Mesothelial cell of epicardium (in vitro differentiated cells): Measurements from ENCODE around the gene LTB4R2. TPM values are rescaled to one million over a fixed set of nuclear protein-coding genes. Genes with fewer than 3 reads are reported as not detected.

Source experiments
- DNase-seq, 2 experiments: peaks; one replicate each; pipeline ENCODE4 v3.0.0; 2021; ENCODE audit warnings: low spot score in 2 of 2; ENCODE audit not compliant: unreplicated experiment in 2 of 2
- H3K27ac Mint-ChIP-seq: 2 replicates; pipeline ENCODE4 v1.8.0; 2021; ENCODE audit warnings: mixed read lengths
- H3K27me3 Mint-ChIP-seq: 2 replicates; pipeline ENCODE4 v1.8.0; 2021; ENCODE audit warnings: low read depth, mixed read lengths
- H3K36me3 Mint-ChIP-seq: 2 replicates; pipeline ENCODE4 v1.8.0; 2021; ENCODE audit warnings: mixed read lengths
- H3K4me1 Mint-ChIP-seq: 2 replicates; pipeline ENCODE4 v1.8.0; 2021; ENCODE audit warnings: mixed read lengths
- H3K4me3 Mint-ChIP-seq: 2 replicates; pipeline ENCODE4 v1.8.0; 2021; ENCODE audit warnings: mild to moderate bottlenecking, moderate library complexity, mixed read lengths
- H3K9me3 Mint-ChIP-seq: 2 replicates; pipeline ENCODE4 v1.8.0; 2021; ENCODE audit warnings: mixed read lengths
- total RNA-seq: library from RNA; stranded (reverse); gene quantifications from 3 replicates; pipeline ENCODE4 v1.2.1, GENCODE V29; 2021
- TF ChIP-seq, protein P1 (sequence below): fragments of 200-600 bp; sonication (generic); IDR thresholded peaks from one replicate; pipeline ENCODE4 v1.5.0; 2021; ENCODE audit warnings: antibody characterized with exemption; ENCODE audit not compliant: unreplicated experiment

The LTB4R2 gene
- total RNA-seq, 1 donor from 2014 or later: 14.9 TPM

DNA sequence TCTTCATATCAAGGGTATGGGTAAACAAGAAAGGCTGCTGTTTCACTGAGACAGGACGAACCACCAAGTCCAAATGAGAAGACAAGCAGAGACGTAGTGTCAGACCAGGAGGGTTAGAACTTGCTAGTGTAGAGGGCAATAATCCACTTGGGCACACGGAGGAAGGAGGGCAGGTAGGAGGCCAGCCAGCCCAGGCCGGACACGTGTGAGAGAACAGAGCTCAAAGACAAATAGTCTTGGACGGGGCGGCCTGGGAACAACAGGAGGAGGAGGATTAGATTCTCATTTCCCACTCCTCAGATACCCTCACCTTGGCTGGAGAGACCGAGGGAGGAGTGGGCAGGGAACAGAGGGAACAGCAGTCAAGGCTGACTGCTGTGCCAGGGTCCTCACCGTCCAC, 19.2 kb upstream of the LTB4R2 start:
- no peaks in the 10 kb centered on the region for H3K27me3 Mint-ChIP-seq
- peaks cover 5% of the 10 kb centered on the region for H3K4me1 Mint-ChIP-seq
- H3K4me3 Mint-ChIP-seq: no peak overlapping the region
- TF ChIP-seq, protein P1, sequence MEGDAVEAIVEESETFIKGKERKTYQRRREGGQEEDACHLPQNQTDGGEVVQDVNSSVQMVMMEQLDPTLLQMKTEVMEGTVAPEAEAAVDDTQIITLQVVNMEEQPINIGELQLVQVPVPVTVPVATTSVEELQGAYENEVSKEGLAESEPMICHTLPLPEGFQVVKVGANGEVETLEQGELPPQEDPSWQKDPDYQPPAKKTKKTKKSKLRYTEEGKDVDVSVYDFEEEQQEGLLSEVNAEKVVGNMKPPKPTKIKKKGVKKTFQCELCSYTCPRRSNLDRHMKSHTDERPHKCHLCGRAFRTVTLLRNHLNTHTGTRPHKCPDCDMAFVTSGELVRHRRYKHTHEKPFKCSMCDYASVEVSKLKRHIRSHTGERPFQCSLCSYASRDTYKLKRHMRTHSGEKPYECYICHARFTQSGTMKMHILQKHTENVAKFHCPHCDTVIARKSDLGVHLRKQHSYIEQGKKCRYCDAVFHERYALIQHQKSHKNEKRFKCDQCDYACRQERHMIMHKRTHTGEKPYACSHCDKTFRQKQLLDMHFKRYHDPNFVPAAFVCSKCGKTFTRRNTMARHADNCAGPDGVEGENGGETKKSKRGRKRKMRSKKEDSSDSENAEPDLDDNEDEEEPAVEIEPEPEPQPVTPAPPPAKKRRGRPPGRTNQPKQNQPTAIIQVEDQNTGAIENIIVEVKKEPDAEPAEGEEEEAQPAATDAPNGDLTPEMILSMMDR: no peak
- no peak overlapping the region for H3K27ac Mint-ChIP-seq
- H3K9me3 Mint-ChIP-seq: no peaks in the 10 kb centered on the region
- DNase-seq: no peak
- peaks cover 9% of the 10 kb centered on the region for H3K36me3 Mint-ChIP-seq

DNA sequence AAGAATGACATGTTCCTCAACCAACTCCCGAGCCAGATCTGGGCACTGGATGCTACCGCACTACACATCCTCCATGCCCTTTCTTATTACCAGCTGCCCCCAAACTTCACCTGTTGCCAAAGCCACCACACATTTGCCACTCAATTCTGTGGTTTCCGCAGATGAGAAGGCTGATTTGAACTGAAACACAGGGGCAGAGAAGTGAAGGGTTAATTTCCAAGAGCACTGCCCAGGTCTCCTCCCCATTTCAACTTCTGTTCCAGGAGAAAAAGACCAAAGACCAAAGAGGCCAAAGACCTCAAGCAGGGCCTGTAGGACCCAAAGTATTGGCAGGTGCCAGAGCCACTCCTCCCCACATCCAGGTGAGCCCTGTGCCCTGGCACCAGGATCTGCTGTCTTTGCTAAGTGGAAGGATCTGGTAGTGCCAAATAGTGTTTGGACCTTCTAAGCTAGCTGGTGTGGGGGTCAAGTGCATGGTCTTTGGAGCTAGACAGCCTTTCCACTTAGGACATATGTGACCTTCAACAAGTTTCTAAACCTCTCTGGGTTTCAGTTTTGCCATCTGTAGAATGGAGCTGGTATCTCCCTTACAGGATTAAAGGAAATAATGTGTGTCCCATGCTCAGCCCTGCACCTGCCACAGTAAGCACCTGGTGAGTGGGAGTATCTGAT, 18.4 kb upstream of the LTB4R2 start:
- DNase-seq: no peak
- H3K27me3 Mint-ChIP-seq: no peaks in the 10 kb centered on the region
- H3K27ac Mint-ChIP-seq: no peak overlapping the region
- no peak overlapping the region for H3K4me3 Mint-ChIP-seq
- H3K9me3 Mint-ChIP-seq: no peaks in the 10 kb centered on the region
- peaks cover 9% of the 10 kb centered on the region for H3K36me3 Mint-ChIP-seq
- no peaks in the 10 kb centered on the region for H3K4me1 Mint-ChIP-seq
- TF ChIP-seq, protein P1: no peak

DNA sequence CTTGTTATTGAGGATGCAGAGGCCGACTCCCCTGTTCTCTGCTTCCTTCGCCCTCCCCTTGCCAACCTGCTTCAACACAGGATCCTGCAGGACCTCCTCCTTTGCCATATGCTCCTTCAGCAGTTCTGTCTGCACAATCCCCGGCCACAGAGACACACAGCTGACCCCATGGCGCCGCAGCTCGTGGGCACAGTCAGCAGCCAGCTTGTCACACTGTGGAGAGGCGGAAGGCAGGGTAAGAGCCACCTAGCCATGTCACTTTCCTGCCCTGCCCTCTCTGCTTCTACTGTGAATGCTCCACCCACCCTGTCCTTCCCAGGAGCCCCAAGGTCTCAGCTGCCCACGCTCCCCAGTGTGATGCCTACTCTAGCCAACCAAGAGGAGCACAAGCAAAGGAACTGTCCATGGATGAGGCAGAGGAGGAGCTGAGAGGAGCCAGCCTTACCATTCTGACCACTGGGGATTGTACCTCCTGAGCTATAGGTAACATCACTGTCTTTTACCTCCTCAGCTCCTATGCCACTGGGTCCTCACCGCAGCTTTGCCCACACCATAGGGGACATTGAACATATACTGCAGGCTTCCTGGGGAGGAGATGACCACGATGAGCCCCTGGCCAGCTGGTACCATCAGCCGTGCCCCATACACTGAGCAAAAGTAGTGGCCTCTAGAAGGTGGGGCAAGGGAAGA, 17.7 kb upstream of the LTB4R2 start:
- TF ChIP-seq, protein P1: no peak
- Mint-ChIP-seq H3K36me3 (peaks cover 9% of the 10 kb centered on the region), H3K27ac (no peak overlapping the region)

DNA sequence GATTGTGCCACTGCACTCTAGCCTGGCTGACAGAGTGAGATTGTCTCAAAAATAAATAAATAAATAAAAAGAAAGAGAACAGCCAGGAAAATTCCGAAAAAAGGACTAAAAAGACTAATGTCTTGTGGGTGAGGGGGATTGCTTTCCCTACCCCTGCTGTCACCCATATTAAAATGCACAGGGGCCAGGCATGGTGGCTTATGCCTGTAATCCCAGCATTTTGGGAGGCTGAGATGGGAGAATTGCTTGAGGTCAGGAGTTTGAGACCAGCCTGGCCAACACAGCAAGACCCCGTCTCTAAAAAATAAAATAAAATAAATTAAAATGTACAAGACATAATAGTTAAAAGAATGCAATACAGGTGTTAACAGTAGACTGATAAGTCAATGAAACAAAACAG, 16.4 kb upstream of the LTB4R2 start:
- H3K27ac Mint-ChIP-seq: no peak overlapping the region
- no peak for DNase-seq
- no peaks in the 10 kb centered on the region for H3K9me3 Mint-ChIP-seq
- H3K36me3 Mint-ChIP-seq: peaks cover 9% of the 10 kb centered on the region
- peaks cover 12% of the 10 kb centered on the region for H3K4me1 Mint-ChIP-seq
- H3K4me3 Mint-ChIP-seq: no peak overlapping the region
- TF ChIP-seq, protein P1: no peak
- H3K27me3 Mint-ChIP-seq: no peaks in the 10 kb centered on the region

More for the DNA sequence above, 17.7 kb upstream of the LTB4R2 start:
- Mint-ChIP-seq H3K27me3 (no peaks in the 10 kb centered on the region), H3K9me3 (no peaks in the 10 kb centered on the region), H3K4me1 (peaks cover 6% of the 10 kb centered on the region), H3K4me3 (no peak overlapping the region)
- no peak for DNase-seq

DNA sequence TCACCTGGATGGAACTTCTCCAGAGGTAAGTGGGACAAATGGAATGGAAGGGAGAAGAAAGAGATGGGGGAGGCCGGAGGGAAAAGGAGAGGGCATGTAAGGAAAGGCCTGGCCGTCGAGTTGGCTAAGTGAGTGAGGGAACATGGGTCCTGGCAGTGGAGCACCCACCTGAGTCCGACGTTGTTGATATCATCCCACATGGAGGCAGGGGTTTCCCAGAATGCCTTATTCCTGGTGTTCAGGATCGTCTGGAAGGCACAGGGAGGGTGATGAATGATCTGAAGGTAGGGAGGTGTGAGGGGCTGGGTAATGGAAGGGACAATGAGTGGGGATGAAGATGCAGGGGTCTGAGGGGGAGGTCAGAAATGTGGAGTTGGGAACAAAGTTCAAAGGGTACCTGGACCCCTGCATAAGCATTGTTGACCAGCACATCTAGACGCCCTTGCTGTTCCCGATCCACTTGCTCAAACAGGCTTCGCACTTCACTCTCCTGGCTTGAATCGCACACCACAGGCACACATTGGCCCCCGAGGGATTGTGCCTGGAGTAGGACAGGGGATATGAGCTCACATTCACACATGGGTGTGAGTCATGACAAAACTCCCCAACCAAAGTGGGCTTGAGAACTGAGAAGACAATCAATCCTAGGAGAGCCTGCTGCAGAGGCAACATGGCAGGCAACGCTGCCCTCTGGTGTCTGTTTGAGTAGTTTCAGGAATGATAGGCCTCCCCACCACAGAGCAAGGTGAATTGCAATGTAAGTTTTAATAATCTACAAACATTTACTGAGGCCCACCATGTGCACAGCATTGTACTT, 13.4 kb upstream of the LTB4R2 start:
- no peaks in the 10 kb centered on the region for H3K27me3 Mint-ChIP-seq
- TF ChIP-seq, protein P1: peak; percentile 56
- no peak overlapping the region for H3K4me3 Mint-ChIP-seq
- no peaks in the 10 kb centered on the region for H3K9me3 Mint-ChIP-seq
- H3K4me1 Mint-ChIP-seq: peaks cover 35% of the 10 kb centered on the region
- peaks cover 3% of the 10 kb centered on the region for H3K36me3 Mint-ChIP-seq
- peak in 1 of 2 experiments; percentile 61 for DNase-seq
- H3K27ac Mint-ChIP-seq: peak overlapping the region; percentile 76
